WERI-Rb-1 (cell line): Measurements from ENCODE around the gene CDC6.

Source experiments
- DNase-seq: peaks from one replicate; pipeline ENCODE4 v3.0.0-alpha.2; 2020
- H3K27ac ChIP-seq: fragments of 250-450 bp; sonication (Bioruptor Pico); 2 replicates; pipeline ENCODE4 v1.5.1; 2020; ENCODE audit warnings: mild to moderate bottlenecking, moderate library complexity
- H3K27me3 ChIP-seq: fragments of 250-450 bp; sonication (Bioruptor Pico); 2 replicates; pipeline ENCODE4 v1.5.1; 2021; ENCODE audit warnings: mild to moderate bottlenecking, low read depth, moderate library complexity; ENCODE audit not compliant: insufficient read depth, severe bottlenecking
- H3K36me3 ChIP-seq: fragments of 250-450 bp; sonication (Bioruptor Pico); 2 replicates; pipeline ENCODE4 v1.5.1; 2020; ENCODE audit warnings: mild to moderate bottlenecking, moderate library complexity
- H3K4me3 ChIP-seq: 2 replicates; pipeline ENCODE4 v1.5.1; 2011; ENCODE audit warnings: low read depth, mild to moderate bottlenecking, control low read depth, low read length
- H3K9me3 ChIP-seq: fragments of 250-450 bp; sonication (Bioruptor Pico); 2 replicates; pipeline ENCODE4 v1.5.1; 2021; ENCODE audit warnings: mild to moderate bottlenecking, moderate library complexity; ENCODE audit not compliant: severe bottlenecking
- TF ChIP-seq, protein P1 (sequence below): IDR thresholded peaks from 2 replicates; pipeline ENCODE4 v1.5.1; 2011; ENCODE audit warnings: low read depth, mild to moderate bottlenecking, control low read depth, inconsistent platforms, low read length

Gene CDC6

DNA sequence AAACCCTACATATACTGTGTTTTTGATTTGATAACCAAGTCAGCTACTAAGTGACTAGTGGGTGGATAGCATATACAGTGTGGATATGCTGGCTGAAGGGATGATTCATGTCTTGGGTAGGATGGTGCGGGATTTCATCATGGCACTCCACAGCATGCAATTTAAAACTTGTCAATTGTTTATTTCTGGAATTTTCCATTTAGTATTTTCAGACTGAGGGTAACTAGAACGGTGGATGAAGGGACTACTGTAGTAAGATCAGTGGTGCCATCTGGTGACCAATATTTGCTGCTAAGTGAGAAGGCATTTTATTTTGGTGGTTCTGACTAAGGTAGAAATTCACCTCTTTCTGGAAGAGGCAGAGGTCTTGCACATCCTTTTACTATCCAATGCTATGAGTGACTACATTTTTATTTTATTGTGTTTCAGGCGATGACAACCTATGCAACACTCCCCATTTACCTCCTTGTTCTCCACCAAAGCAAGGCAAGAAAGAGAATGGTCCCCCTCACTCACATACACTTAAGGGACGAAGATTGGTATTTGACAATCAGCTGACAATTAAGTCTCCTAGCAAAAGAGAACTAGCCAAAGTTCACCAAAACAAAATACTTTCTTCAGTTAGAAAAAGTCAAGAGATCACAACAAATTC, 3.1 kb downstream of the CDC6 start:
- Histone ChIP-seq H3K9me3 (no peaks in the 10 kb centered on the region), H3K27me3 (no peaks in the 10 kb centered on the region), H3K27ac (no peak overlapping the region), H3K4me3 (no peak overlapping the region), H3K36me3 (peaks cover 77% of the 10 kb centered on the region)
- TF ChIP-seq, protein P1, sequence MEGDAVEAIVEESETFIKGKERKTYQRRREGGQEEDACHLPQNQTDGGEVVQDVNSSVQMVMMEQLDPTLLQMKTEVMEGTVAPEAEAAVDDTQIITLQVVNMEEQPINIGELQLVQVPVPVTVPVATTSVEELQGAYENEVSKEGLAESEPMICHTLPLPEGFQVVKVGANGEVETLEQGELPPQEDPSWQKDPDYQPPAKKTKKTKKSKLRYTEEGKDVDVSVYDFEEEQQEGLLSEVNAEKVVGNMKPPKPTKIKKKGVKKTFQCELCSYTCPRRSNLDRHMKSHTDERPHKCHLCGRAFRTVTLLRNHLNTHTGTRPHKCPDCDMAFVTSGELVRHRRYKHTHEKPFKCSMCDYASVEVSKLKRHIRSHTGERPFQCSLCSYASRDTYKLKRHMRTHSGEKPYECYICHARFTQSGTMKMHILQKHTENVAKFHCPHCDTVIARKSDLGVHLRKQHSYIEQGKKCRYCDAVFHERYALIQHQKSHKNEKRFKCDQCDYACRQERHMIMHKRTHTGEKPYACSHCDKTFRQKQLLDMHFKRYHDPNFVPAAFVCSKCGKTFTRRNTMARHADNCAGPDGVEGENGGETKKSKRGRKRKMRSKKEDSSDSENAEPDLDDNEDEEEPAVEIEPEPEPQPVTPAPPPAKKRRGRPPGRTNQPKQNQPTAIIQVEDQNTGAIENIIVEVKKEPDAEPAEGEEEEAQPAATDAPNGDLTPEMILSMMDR = peak; percentile 67
- DNase-seq = peak; percentile 70

DNA sequence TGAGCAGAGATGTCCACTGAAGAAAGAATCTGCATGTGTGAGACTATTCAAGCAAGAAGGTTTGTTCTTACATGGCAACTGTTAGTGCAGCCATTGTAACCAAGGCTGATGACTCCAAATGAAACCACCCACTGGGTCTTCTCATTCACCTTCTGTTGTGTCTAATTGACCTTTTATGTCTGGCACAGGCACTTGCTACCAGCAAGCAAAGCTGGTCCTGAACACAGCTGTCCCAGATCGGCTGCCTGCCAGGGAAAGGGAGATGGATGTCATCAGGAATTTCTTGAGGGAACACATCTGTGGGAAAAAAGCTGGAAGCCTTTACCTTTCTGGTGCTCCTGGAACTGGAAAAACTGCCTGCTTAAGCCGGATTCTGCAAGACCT, 3.6 kb downstream of the CDC6 start:
- TF ChIP-seq, protein P1 = no peak
- Histone ChIP-seq H3K36me3 (peaks cover 82% of the 10 kb centered on the region), H3K9me3 (no peaks in the 10 kb centered on the region), H3K4me3 (no peak overlapping the region), H3K27me3 (no peaks in the 10 kb centered on the region), H3K27ac (no peak overlapping the region)
- DNase-seq = no peak

DNA sequence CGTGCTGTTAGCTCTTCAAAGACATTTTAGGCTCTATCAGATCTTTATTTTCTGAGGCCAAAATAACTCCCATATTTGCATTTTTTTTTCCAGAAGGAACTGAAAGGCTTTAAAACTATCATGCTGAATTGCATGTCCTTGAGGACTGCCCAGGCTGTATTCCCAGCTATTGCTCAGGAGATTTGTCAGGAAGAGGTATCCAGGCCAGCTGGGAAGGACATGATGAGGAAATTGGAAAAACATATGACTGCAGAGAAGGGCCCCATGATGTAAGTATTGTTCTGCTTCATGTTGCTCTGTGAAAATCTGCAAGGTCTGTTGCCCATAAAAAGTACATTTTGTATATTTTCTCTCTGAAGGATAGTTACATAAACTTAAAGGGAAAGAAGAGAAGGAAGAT, 5.7 kb downstream of the CDC6 start:
- H3K36me3 ChIP-seq = peaks cover 97% of the 10 kb centered on the region
- no peaks in the 10 kb centered on the region for H3K9me3 ChIP-seq
- no peak for DNase-seq
- H3K4me3 ChIP-seq = no peak overlapping the region
- H3K27me3 ChIP-seq = no peaks in the 10 kb centered on the region
- no peak overlapping the region for H3K27ac ChIP-seq
- TF ChIP-seq, protein P1 = no peak

DNA sequence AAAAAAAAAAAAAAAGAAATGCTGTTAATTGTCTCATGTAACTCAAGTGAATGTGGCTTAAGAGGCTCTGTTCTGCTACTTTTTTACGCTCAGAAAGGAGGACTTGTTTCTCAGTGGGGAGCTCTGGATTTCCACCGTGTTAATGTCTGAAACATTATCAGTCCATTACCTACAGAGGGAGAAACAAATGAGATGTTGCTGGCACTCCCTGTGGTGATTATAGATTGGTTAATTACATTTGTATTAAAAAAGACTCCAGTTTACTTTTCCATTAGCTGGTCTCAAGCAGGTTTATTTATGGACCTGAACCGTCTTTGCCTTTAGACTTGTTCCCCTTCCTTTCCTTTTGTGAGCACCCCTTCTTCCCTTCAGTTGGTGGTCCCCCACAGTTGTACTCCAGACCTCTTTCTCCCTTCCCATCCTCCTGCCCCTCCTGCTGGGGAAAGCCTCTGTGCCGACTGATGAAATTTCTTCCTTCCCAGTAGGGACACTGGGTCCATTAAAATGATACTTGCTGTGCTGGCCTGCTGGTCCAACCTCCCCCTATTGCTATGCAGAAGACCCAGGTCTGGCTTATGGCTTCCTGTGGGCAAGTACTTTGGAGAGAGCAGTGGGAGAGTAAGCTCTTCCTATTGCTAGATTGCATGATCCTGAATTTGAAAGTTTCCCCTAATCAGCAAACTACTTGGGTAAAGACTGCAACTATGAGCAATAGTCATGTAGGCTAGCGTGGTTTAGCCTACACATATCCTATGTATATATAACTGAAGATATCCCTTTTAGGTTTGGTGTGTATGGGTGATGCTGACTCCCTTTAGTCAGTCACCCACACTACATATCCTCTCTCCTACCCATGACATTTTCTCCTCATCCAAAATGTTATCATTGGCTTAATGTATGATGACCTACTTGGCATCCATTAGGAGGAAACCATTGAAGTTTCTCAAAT, 8.1 kb downstream of the CDC6 start:
- H3K9me3 ChIP-seq = no peaks in the 10 kb centered on the region
- H3K27ac ChIP-seq = no peak overlapping the region
- DNase-seq = no peak
- peaks cover 97% of the 10 kb centered on the region for H3K36me3 ChIP-seq
- no peaks in the 10 kb centered on the region for H3K27me3 ChIP-seq
- TF ChIP-seq, protein P1 = no peak
- no peak overlapping the region for H3K4me3 ChIP-seq

DNA sequence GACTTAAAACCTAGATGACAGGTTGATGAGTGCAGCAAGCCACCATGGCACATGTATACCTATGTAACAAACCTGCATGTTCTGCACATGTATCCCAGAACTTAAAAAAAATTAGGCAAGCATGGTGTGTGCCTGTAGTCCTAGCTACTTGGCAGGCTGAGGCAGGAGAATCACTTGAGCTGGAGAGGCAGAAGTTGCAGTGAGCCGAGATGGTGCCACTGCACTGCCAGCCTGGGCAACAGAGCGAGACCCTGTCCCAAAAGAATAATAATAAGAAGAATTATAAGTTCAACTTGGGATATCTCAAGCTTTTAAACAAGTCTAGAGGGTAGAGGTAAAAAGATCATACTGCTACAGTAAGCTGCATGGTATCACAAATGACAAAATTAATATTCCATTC, 9.8 kb downstream of the CDC6 start:
- no peak overlapping the region for H3K4me3 ChIP-seq
- TF ChIP-seq, protein P1 = no peak
- no peaks in the 10 kb centered on the region for H3K9me3 ChIP-seq
- H3K27me3 ChIP-seq = no peaks in the 10 kb centered on the region
- no peak overlapping the region for H3K27ac ChIP-seq
- DNase-seq = no peak
- H3K36me3 ChIP-seq = peaks cover 97% of the 10 kb centered on the region
